ENCODE data around the gene CXCR6. TPM values are rescaled to one million over a fixed set of nuclear protein-coding genes. Genes with fewer than 3 reads are reported as not detected.

CXCR6 gene
- total and polyA plus RNA-seq, 8 donors = 0.61 to 4.1 (median 1.2) TPM

DNA sequence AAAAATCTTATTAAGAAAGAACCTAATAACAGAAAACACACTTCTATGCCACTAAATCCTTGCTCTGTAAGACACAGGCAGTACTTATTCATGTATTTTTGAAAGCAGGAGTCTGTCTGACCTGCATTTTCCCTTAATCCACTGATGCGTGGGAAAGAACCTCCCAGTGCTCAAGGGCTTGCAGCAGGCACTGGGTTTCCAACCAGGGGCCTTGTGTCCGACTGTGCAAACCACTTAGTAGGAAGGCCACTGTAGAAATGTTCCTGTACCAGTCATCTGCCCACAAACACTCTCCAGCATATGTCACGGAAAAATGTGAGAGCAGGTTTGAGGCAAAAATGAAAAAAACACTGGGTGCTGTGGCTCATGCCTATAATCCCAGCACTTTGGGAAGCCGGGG lies 12.4 kb downstream of the CXCR6 start:
- Histone ChIP-seq H3K4me3 (no peak overlapping the region), H3K36me3 (peaks cover 0 to 100% of the 10 kb centered on the region in 2 donors), H3K27ac (no peak overlapping the region), H3K27me3 (no peaks in the 10 kb centered on the region), H3K9me3 (no peaks in the 10 kb centered on the region), H3K4me1 (no peaks in the 10 kb centered on the region)
- ATAC-seq (no peak), DNase-seq (no peak)
- intact Hi-C loops (cut with DNase I) = no loop called here
- TF ChIP-seq, protein P1, sequence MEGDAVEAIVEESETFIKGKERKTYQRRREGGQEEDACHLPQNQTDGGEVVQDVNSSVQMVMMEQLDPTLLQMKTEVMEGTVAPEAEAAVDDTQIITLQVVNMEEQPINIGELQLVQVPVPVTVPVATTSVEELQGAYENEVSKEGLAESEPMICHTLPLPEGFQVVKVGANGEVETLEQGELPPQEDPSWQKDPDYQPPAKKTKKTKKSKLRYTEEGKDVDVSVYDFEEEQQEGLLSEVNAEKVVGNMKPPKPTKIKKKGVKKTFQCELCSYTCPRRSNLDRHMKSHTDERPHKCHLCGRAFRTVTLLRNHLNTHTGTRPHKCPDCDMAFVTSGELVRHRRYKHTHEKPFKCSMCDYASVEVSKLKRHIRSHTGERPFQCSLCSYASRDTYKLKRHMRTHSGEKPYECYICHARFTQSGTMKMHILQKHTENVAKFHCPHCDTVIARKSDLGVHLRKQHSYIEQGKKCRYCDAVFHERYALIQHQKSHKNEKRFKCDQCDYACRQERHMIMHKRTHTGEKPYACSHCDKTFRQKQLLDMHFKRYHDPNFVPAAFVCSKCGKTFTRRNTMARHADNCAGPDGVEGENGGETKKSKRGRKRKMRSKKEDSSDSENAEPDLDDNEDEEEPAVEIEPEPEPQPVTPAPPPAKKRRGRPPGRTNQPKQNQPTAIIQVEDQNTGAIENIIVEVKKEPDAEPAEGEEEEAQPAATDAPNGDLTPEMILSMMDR (IDR thresholded peaks at IDR 0.05) = no peak

GRCh38 chr3:45957586-45957985 lies 14.3 kb downstream of the CXCR6 start:
- no peaks in the 10 kb centered on the region for H3K4me1 ChIP-seq
- H3K27ac ChIP-seq = no peak overlapping the region
- intact Hi-C loops (cut with DNase I) = no loop called here
- TF ChIP-seq, protein P1 (IDR thresholded peaks at IDR 0.05) = no peak
- H3K36me3 ChIP-seq = peaks cover 0 to 100% of the 10 kb centered on the region in 2 donors
- ATAC-seq (no peak), DNase-seq (no peak)
- H3K27me3 ChIP-seq = no peaks in the 10 kb centered on the region
- no peaks in the 10 kb centered on the region for H3K9me3 ChIP-seq
- no peak overlapping the region for H3K4me3 ChIP-seq

DNA sequence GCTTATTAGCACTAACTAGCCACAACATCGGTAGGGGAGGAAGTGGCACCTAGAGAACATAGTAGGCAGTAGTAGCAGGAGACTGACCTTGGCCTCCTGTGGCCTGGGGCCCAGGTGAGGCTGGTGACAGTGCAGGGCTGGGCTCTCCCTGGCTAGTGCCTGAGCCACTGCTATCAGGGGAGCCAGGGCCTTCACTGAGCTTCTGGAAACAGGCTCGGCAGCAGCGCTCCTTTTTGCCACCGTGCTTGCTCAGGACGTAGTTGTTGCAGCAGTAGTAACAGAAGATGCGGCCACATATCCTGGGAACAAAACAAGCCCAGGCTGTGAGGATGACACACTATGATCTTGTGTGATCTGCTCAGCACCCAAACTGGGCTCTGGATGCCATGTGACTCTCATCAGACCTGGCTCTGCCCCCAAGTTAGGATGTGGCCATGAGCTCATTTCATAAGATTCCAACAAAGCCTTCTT lies 15.1 kb downstream of the CXCR6 start:
- no peaks in the 10 kb centered on the region for H3K27me3 ChIP-seq
- no peak for DNase-seq
- TF ChIP-seq, protein P1 (IDR thresholded peaks at IDR 0.05) = no peak
- peaks cover 0 to 99% of the 10 kb centered on the region in 2 donors for H3K36me3 ChIP-seq
- H3K4me3 ChIP-seq = no peak overlapping the region
- intact Hi-C loops (cut with DNase I) = no loop called here
- ATAC-seq = no peak
- H3K4me1 ChIP-seq = no peaks in the 10 kb centered on the region
- H3K27ac ChIP-seq = no peak overlapping the region
- H3K9me3 ChIP-seq = no peaks in the 10 kb centered on the region

DNA sequence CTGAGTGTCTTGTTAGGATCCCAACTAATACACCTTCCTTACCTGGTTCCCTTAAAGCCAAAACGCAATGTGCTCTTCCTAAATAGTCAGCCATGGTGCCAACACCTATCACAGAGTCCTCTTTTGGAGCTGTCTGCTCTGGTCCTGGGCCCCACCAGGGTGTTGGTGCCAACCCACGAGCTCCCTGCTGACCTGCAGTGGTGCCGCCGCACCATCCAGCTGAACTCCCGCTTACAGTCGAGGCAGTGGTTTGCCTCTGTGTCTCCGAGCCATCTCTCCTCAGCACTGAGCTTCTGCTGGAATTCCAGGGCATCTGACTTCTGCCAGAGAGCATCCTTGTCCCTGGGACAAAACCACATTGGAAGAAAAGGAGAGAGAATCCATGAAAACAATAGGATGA lies 15.9 kb downstream of the CXCR6 start:
- ATAC-seq = no peak
- Histone ChIP-seq H3K27me3 (no peaks in the 10 kb centered on the region), H3K9me3 (no peaks in the 10 kb centered on the region), H3K27ac (no peak overlapping the region), H3K4me3 (no peak overlapping the region), H3K36me3 (peaks cover 0 to 99% of the 10 kb centered on the region in 2 donors), H3K4me1 (peaks cover 0 to 4% of the 10 kb centered on the region in 2 donors)
- no peak for DNase-seq
- TF ChIP-seq, protein P1 (IDR thresholded peaks at IDR 0.05) = no peak
- intact Hi-C loops (cut with DNase I) = no loop called here

DNA sequence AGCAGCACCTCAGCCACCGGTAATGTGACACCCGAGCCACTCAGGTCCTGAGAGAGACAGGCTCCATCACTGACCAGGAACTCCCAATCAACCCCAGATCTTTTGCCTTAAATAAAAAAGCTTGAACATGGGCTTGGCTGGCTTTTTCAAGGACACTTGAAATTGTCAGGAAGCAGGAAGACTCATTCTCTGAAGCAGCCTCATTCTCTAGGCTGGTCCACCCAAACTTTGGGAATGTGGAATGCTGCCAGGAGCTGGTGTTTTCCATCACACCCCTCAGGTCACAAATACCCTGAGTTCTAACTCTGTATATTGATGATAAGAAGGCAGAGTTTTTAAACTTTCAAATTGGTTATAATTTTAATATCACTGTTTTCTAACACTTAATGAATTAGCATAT lies 17.0 kb downstream of the CXCR6 start:
- no peak overlapping the region for H3K27ac ChIP-seq
- H3K4me3 ChIP-seq = no peak overlapping the region
- H3K36me3 ChIP-seq = peaks cover 0 to 99% of the 10 kb centered on the region in 2 donors
- peaks cover 0 to 11% of the 10 kb centered on the region in 2 donors for H3K4me1 ChIP-seq
- TF ChIP-seq, protein P1 (IDR thresholded peaks at IDR 0.05) = no peak
- DNase-seq (no peak), ATAC-seq (peak; percentile 64)
- no peaks in the 10 kb centered on the region for H3K27me3 ChIP-seq
- H3K9me3 ChIP-seq = no peaks in the 10 kb centered on the region
- intact Hi-C loops (cut with DNase I) = no loop called here
